NCI-H345 treated with DMSO at 0.1 percent for 48 hours (cell line): ENCODE results near the gene ATXN7L3.
"Not testable (repeated sequence)": the region's sequence is repeated elsewhere in the genome, so short reads cannot be mapped to it uniquely, and the experiment has no call there.

Experiments
- DNase-seq: peaks from one replicate; lab custom pipeline; 2025; ENCODE audit not compliant: unreplicated experiment; lab: John Stamatoyannopoulos, UW

ATXN7L3 gene

DNA sequence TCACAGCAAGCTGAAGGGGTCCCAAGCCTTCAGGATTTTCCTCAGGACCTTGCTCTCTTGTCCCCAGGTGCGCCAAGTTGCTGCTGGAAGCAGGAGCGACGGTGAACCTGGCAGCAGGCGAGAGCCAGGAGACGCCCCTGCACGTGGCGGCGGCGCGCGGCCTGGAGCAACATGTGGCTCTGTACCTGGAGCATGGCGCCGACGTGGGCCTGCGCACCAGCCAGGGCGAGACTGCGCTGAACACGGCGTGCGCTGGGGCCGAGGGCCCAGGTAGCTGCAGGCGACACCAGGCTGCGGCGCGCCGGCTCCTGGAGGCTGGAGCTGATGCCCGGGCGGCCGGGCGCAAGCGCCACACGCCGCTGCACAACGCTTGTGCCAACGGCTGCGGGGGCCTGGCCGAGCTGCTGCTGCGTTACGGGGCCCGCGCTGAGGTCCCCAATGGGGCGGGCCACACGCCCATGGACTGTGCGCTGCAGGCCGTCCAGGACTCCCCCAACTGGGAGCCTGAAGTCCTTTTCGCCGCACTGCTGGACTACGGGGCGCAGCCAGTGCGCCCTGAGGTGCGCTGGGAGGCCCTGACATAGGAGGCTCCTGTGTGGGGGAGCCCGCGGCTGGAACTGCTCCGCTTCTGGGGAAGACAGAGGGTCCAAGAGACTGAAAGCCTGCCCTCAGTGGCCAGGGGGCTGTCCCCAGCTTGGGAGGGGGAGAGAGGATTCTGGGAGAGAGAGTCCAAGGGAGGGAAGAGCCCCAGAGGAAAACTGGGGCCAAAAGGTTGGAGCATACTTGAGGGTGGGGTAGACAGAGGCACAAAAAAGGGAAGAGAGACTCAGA lies 22.8 kb downstream of the ATXN7L3 start:
- DNase-seq, result no peak

DNA sequence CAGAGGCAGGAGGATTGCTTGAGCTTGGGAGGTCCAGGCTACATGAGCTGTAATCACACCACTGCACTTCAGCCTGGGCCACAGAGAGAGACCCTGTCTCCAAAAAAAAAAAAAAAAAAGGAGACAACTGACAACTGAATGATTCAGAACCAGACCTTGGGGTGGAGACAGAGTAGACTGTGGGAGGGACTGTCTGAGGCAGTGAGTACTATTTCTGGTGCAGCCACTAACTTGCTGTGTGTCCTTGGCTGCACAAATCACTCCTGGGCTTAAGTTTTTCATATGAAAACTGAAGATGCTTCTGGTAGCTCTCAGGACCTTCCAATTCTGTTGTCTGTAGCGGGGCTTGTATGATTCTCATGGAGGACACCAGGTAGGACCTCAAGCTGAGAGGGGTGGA lies 23.4 kb downstream of the ATXN7L3 start:
- no peak for DNase-seq

DNA sequence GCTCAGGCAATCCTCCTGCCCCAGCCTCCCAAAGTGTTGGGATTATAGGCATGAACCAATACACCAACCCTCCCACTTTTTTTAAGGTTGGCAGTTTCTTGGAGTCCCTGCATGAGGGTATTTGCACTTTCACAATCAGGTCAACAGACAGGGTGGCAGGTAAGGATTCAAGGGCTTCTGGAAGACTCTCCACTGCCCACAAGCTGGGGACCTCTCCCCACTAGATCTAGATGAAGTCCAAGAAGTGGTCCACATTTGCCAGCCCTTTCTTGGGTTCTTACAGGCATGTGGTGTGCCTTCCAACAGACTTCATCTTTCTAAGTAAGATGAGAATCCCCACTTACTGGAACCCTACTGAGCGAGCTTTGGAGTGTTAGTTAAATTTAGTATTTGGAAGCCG lies 25.3 kb downstream of the ATXN7L3 start:
- DNase-seq, result no peak

DNA sequence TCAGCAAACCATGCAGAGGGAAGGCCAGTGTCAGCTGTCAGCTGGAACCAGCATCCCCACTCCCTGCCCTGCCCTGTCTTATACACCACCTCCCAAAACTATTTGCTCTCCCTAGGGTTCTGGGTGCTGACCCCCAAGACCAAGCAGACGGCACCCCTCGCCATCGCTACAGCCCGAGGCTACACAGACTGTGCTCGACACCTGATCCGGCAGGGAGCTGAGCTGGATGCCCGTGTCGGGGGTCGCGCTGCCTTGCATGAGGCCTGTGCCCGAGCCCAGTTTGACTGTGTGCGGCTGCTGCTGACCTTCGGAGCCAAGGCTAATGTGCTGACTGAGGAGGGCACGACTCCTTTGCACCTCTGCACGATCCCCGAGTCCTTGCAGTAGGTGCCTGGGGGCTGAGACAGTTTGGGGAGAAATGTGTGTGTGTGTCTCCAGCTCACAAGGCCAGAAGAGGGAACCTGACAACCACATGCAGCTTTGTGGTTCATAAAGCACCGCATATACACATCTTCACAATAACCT lies 27.7 kb downstream of the ATXN7L3 start:
- no peak for DNase-seq

DNA sequence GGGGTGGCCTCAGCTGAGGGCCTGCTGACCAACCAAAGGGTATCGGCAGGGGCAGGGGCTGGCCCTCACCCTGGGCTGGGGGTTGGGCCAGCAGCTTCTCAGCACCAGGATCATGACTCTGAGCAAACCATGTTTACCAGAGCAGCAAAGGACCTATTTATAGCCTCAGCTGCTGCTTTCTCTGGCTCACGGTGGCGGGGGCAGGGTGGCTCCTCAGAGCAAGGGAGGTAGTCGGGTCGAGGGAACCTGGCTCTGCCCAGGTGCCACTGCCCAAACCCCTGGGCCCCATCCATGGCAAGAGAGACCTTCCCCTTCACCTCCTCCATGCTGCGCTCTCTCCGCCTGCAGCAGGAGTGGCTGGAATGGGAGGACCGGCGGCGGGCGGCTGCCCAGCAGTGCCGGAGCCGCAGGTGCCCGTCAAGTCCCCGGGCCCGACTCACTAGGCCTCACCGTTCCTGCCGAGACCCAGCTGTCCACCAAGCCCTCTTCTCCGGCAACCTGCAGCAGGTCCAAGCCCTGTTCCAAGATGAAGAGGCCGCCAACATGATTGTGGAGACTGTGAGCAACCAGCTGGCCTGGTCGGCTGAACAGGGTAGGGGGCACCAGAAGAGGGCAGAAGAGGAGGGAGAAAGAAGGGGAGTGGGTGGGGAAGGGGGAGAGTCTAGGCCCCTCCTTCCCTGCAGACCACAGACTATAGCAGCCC lies 29.0 kb downstream of the ATXN7L3 start, which contains the start of gene ASB16:
ASB16 (plus strand) TSS at position 206 of the 703 bp plus-strand sequence; CDS start at position 292, 86 bp downstream.
- no peak for DNase-seq

DNA sequence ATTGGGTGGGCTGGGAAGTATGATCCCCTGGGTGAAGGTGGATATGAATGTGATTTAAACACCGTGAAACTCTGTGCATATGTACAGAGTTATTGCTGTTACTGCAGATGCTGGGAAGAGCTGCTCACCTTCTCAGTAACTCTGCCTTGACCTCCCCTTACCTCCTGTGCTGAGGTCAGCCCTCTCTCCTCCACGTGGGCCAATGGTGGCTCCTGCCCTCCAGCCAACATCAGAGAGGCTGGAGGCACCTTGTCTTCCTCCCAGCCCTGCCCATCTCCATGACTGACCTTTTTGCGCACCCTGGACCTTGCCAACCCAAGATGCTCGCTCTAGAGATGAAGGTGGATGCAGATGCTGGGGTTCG lies 29.6 kb downstream of the ATXN7L3 start:
- no peak for DNase-seq

DNA sequence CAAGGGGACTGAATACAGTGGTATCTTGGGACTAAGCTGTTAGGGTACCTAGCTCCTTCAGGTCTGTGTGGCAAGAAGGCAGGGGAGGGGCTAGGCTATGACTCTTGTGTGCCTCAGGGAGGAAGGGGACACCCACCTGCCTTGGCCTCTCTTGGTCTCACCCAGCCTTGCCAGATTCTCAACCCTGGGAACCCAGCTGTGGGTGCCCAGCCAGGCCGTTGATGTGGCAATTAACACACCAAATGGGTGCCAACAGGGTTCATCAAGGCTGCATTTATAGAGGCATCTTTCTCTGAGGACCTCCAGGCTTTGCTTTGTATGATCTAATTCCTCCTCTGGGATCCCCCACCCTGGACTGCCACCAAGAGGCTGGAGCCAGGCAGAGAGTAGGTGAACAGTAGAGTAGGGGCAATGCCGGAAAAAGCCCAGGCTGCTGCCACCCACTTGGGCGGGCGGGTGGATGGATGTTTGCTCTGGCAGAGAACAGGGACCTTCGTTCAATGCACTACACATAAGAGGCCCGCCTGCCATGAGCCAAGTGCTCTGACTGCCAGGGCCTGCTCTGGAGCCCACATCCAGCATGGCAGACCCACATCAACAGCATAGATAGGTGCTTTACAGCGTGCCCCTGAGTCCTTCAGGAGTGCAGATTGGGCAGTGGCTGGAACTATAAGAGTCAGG lies 32.4 kb downstream of the ATXN7L3 start:
- no peak for DNase-seq

DNA sequence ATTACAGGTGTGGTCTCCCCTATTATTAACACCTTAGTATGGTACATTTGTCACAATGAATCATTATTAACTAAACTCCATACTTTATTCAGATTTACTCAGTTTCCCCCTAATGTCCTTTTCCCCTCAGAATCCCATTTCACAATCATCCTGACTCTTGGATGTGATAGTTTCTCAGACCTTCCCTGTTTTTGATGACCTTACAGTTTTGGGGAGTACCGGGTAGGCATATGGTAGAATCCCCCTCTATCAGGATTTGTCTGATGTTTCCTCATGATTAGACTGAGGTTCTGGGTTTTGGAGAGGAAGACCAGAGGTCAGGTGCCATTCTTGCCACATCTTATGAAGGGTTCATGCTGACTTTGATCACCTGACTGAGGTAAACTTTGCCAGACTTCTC lies 35.2 kb downstream of the ATXN7L3 start:
- no peak for DNase-seq

DNA sequence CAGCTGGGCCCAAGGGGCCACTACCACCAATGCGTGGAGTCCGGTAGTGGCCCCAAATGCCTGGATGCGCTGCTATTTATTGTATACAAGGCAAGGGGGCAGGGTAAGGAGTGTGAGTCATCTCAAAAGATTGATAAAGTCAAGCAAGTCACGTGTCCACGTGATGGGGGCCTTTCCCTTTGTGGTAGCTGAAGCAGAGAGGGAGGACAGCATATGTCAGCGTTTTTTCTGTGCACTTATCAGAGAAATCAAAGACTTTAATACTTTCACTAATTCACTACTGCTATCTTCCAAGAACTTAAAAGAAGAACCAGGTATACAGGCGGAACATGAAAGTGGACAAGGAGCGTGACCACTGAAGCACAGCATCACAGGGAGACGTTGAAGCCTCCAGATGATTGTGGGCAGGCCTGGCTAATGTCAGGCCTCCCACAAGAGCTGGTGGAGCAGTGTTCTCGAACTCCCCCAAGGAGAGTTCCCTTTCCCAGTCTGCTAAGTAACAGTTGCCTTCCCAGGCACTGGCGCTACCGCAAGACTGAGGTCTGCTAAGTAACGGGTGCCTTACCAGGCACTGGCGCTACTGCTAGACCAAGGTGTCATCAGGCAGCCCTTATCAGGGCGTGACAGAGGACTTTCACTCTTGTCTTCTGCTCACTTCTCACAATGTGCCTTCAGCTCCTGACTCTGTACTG lies 40.0 kb downstream of the ATXN7L3 start:
- DNase-seq, result no peak

DNA sequence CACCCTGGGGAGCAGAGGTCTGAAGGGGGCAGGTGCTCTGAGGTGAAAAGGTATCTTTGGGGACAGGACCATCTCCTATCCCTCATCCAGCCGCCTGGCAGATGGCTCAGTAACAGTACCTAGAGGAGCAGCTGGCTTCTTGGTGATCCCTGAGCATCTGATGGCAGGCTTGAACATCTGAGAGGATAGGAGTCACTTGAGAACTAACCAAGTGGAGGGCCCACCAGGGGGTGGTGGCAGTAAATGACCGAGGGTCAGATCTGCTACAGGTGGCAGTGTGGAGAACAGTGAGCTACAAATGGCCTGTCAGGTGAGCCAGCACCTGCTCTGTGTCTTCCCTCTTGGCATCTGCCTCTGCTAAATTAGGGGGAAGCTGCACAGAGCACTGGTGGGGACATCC lies 44.2 kb downstream of the ATXN7L3 start:
- no peak for DNase-seq

DNA sequence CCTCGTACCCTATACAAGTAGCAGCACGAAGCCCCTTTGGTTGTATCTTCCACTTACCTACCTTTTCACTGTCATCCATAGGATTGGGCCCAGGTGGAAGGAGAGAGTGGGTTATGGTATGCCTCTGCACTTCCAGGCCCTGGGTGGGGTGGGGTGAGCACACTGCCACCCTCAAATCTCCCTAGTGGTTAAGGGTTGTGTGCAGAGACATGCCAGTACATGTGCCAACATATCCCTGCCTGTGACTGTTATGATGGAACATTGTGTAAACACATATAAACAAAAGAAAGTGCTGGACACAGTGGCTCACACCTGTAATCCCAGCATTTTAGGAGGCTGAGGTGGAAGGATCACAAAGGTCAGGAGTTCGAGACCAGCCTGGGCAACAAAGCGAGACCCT lies 46.8 kb downstream of the ATXN7L3 start:
- DNase-seq, result no peak

DNA sequence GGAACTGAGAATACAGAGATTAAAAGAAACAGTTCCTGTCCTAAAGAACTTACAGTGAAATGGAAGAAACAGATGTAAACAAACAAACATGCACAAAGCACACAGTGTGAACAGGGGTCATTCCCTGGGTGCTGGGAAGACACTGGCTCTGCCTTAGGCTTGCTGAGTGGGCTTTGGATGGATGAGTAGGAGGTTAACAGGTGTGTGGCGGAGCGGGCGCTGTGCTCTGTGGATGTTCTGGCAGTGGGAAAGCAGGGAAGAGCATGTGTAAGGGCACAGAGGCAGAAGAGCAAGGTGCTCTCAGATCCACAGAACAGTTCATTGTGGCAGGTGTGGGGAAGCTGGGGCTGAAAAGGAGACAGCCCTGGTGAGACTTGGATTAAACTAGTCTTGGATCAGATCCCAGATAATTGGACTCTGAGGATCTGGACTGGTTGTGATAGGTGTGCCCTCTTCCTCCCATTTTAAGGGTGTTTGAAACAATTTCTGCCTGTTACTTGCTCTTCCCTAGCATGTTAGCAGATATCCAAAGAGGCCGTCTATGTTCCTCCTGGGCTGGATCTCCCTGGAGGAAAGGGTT lies 49.8 kb downstream of the ATXN7L3 start:
- DNase-seq, result no peak

DNA sequence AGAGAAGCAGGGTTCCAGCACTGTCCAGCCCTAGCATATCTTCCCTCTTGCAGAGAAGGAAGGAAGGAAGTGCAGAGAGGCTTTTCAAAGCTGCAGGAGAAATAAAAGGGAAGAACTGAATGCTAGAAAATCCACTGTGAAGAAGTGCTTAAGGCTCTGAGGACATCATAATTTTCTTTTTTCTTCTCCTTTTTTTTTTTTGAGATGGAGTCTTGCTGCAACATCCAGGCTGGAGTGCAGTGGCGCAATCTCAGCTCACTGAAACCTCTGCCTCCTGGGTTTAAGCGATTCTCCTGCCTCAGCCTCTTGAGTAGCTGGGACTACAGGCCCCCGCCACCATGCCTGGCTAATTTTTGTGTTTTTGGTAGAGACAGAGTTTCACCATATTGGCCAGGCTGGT lies 50.6 kb downstream of the ATXN7L3 start:
- DNase-seq, result not testable (repeated sequence)

DNA sequence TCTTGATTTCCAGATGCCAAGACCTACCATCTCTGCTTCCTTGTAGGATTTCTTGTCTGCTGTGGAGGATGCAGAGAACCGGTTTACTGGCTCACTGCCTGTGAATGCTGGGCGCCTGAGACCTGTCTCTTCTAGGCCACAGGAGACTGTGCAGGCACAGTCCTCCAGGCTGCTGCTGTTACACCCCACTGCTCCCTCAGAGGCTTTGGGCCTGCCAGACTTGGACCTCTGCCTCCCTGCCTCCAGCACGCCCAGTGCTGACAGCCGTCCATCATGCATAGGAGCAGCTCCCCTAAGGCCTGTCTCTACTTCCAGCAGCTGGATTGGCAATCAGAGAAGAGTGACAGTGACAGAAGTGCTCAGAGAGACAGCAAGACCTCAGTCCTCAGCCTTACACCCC lies 51.9 kb downstream of the ATXN7L3 start:
- DNase-seq, result no peak

DNA sequence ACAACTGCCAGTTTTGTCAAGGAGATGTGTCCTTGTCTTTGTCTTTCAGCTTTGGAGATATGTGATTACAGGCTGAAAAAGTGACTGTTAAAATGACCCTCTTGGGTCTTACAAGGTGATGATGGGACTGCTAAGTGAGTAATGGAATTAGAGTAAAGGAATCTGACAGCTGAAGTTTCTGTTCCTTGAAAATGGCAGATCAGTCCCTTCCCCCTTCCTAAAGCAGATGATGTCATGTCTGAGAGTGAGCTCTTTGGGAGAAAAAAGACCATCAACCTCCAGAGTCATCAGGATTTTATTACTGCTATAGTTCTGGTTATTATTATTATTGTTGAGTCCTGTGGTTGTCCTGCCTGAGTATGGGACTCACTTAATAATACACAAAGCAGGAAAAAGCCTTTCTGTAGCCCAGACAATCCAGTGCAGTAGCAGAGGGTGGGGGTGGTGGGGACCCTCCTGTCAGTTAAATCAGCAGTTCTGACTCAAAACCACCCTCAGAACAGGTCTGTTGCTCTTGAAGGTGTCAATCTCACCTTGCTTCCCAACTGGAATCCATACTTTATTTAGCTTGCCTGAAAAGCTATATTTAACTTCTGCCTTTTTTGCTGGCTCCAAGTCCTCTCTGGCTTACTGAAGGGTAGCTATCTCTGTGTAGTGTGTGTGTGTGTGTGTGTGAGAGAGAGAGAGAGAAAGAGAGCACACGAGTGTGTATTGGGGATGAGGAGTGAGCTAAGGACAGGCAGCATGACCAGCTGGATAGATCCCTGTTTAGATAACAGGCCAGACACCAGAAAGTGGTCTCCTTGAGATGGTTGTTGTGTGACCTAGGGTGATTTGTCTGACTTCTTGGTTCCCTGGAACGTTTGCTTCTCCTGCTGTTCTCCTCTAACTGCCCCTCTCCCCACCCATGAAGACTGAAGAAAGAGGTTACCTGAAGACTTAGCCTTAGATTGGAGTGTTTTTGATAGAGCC lies 53.0 kb downstream of the ATXN7L3 start:
- DNase-seq, result no peak

DNA sequence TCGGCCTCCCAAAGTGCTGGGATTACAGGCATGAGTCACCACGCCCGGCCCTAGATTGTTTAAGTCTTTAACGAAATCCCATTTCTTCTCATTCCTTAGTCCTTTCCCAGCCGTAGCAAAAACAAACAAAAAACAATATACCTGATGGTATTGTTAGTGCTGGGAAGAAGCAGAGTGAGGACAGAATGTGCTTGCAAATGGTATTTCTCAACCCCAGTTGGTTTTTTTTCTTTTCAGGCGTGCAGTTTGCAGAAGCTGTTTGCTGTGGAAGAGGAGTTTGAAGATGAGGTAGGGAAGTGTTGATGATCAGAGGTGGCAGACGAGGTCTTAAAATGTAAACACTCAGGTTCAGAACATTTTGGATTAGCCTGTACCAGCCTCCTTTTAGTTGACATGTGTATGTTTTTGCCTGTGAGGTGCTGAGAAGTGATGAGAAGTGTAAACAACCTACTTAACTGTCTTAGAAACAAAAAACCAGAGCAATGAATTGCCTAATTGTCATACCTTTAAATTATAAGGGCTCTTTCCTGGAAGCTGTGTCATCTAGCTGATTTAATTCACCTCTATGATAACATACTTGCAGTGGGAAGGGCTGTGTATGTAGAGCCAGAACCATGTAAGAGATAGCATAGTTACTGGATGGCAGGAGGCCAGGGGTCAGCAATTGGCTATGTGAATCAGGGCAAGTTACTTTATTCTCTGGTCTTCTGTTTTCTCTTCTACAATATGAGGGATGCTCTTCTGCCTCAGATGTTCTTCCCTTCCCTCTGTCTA lies 54.5 kb downstream of the ATXN7L3 start:
- DNase-seq, result no peak

DNA sequence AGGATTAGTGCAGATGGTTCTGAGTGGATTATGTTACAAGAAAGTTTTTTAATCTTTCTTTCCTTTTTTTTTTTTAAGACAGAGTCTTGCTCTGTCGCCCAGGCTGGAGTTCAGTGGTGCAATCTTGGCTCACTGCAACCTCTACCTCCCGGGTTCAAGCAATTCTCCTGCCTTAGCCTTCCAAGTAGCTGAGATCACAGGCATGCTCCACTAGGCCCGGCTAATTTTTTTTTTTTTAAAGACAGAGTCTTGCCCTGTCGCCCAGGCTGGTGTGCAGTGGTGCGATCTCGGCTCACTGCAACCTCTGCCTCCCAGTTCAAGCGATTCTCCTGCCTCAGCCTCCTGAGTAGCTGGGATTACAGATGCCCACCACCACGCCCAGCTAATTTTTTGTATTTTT lies 55.8 kb downstream of the ATXN7L3 start:
- DNase-seq, result not testable (repeated sequence)
